Endothelial cell of umbilical vein (primary cell): Measurements from ENCODE around the gene CCNG2. TPM values are rescaled to one million over a fixed set of nuclear protein-coding genes. Genes with fewer than 3 reads are reported as not detected.

Experiments
- BruUV-seq: library from RNA; stranded (reverse); fragments of 400-500 nt; replicated peaks from 2 replicates; lab custom pipeline; 2021; lab: Mats Ljungman, UMichigan
- CTCF ChIA-PET: fragments of 300-600, 350-600 bp; sonication (Branson Sonifier 250); formaldehyde crosslinking; loops from one replicate; lab custom pipeline; 2021; ENCODE audit warnings: antibody characterized with exemption, inconsistent platforms; lab: Charles Lee
- POLR2A ChIA-PET: fragments of 300-600, 350-600 bp; sonication (Branson Sonifier 250); formaldehyde crosslinking; loops from one replicate; lab custom pipeline; 2021; ENCODE audit warnings: antibody characterized with exemption, inconsistent platforms; lab: Charles Lee
- DNase-seq: peaks from one replicate; pipeline ENCODE4 v3.0.0-alpha.2; 2011; ENCODE audit warnings: low read depth, low spot score
- FAIRE-seq: peaks from 2 replicates; lab custom pipeline; 2011; peaks lifted over from hg19 to GRCh38; lab: Jason Lieb, UNC
- H2AFZ ChIP-seq: 2 replicates; pipeline ENCODE4 v1.6.0; 2012; ENCODE audit warnings: low read depth, low read length, control low read depth, inconsistent platforms
- H3K27ac ChIP-seq: 2 replicates; pipeline ENCODE4 v1.5.1; 2011; ENCODE audit warnings: low read depth, mild to moderate bottlenecking, control low read depth, low read length, moderate library complexity; ENCODE audit not compliant: insufficient read depth
- H3K27me3 ChIP-seq, 2 experiments: 2 replicates each; pipeline versions ENCODE4 v1.6.0 to v1.6.1; 2011; ENCODE audit warnings: low read length in 2 of 2, mixed read lengths in 1 of 2; ENCODE audit not compliant: control insufficient read depth in 2 of 2, insufficient read depth in 2 of 2
- H3K36me3 ChIP-seq, 2 experiments: 2 replicates in 1 of 2; 3 replicates in 1 of 2; pipeline ENCODE4 v1.5.1; 2011; ENCODE audit warnings: low read length in 2 of 2, mild to moderate bottlenecking in 1 of 2, moderate library complexity in 1 of 2; ENCODE audit not compliant: control insufficient read depth in 2 of 2, insufficient read depth in 2 of 2; ENCODE audit errors: extremely low read depth in 1 of 2
- H3K4me1 ChIP-seq: 3 replicates; pipeline ENCODE4 v1.5.1; 2011; ENCODE audit warnings: mild to moderate bottlenecking, low read length; ENCODE audit not compliant: control insufficient read depth, insufficient read depth; ENCODE audit errors: extremely low read depth
- H3K4me2 ChIP-seq: 2 replicates; pipeline ENCODE4 v1.6.1; 2011; ENCODE audit warnings: low read length, control low read depth, mixed read lengths; ENCODE audit not compliant: insufficient read depth
- H3K4me3 ChIP-seq, 3 experiments: fragments of 200-600 bp in 1 of 3; sonication (generic), shearing (Covaris generic) in 1 of 3; replicated peaks in 1 of 3; 2 replicates each; pipeline ENCODE4 v1.5.1; 2011 to 2016; ENCODE audit warnings: control low read depth in 3 of 3, low read length in 3 of 3, mild to moderate bottlenecking in 2 of 3, inconsistent platforms in 1 of 3, low read depth in 1 of 3, moderate library complexity in 1 of 3; ENCODE audit not compliant: insufficient read depth in 1 of 3
- H3K79me2 ChIP-seq: 2 replicates; pipeline ENCODE4 v1.6.0; 2012; ENCODE audit warnings: low read length, inconsistent platforms; ENCODE audit not compliant: control insufficient read depth, insufficient read depth
- H3K9ac ChIP-seq: replicated peaks from 2 replicates; pipeline ENCODE3; 2011; ENCODE audit warnings: low read length, control low read depth; ENCODE audit not compliant: insufficient read depth; ENCODE audit errors: extremely low read depth
- H3K9me1 ChIP-seq: replicated peaks from 3 replicates; pipeline ENCODE4 v1.6.0; 2011; ENCODE audit warnings: mild to moderate bottlenecking, low read length; ENCODE audit not compliant: control insufficient read depth, insufficient read depth; ENCODE audit errors: extremely low read depth
- H3K9me3 ChIP-seq: replicated peaks from 2 replicates; pipeline ENCODE4 v1.5.1; 2012; ENCODE audit warnings: low read length, inconsistent platforms; ENCODE audit not compliant: control insufficient read depth, insufficient read depth
- H4K20me1 ChIP-seq: replicated peaks from 2 replicates; pipeline ENCODE3; 2011; ENCODE audit warnings: mild to moderate bottlenecking, low read length; ENCODE audit not compliant: control insufficient read depth, insufficient read depth; ENCODE audit errors: extremely low read depth
- CTCF ChIP-seq, 2 donors: IDR thresholded peaks; 1 replicate in 1 of 2; 2 replicates in 1 of 2; pipeline ENCODE4 v1.5.1; 2011; ENCODE audit warnings: low read length in 2 of 2, mild to moderate bottlenecking in 2 of 2, moderate library complexity in 2 of 2, control low read depth in 1 of 2, inconsistent platforms in 1 of 2, low read depth in 1 of 2; ENCODE audit not compliant: insufficient read depth in 1 of 2; ENCODE audit errors: extremely low read depth in 1 of 2
- EZH2 ChIP-seq: IDR thresholded peaks from 2 replicates; pipeline ENCODE4 v1.6.1; 2012; ENCODE audit warnings: borderline replicate concordance, low read depth, mild to moderate bottlenecking, moderate library complexity, low read length, inconsistent platforms; ENCODE audit not compliant: severe bottlenecking
- FOS ChIP-seq: IDR thresholded peaks from 2 replicates; pipeline ENCODE4 v1.6.1; 2011; ENCODE audit warnings: mild to moderate bottlenecking, low read length, moderate library complexity, borderline replicate concordance; ENCODE audit not compliant: insufficient read depth
- MAX ChIP-seq: IDR thresholded peaks from 2 replicates; pipeline ENCODE4 v1.6.1; 2011; ENCODE audit not compliant: insufficient read depth, insufficient read length
- POLR2AphosphoS5 ChIP-seq: IDR thresholded peaks from 2 replicates; pipeline ENCODE4 v1.6.1; 2012; ENCODE audit warnings: low read depth, mild to moderate bottlenecking, control low read depth, low read length, moderate library complexity; ENCODE audit not compliant: insufficient read depth
- dilution Hi-C: fragments of 300-500 bp; cut with MboI; formaldehyde crosslinking; loops from one replicate; pipeline ENCODE4 v1.15.0; 2019; ENCODE audit warnings: low sequenced_read_pairs; ENCODE audit not compliant: extremely low pct_ligation_motif_present
- intact Hi-C: fragments of 100-400 bp; cut with micrococcal nuclease; formaldehyde crosslinking; loops from one replicate; pipeline ENCODE4 v1.10.0; 2022
- polyA plus RNA-seq, 4 experiments: library from polyadenylated mRNA; depleted of rRNA in 3 of 4; stranded (reverse) in 3 of 4; unstranded in 1 of 4; fragments of >200 nt; gene quantifications; 2 replicates each; pipeline versions ENCODE4 v1.2.1 to v1.2.3, GENCODE V29; 2011 to 2012; ENCODE audit warnings: missing spikeins in 1 of 4
- total RNA-seq: library from RNA; stranded (reverse); gene quantifications from 2 replicates; pipeline ENCODE4 v1.2.3, GENCODE V29; 2021

Gene CCNG2
- total and polyA plus RNA-seq, 2 donors (not counting 3 experiments of a cell fraction or from before 2014, with no cell fraction given): 7.9 to 28.3 TPM

GRCh38 chr4:77203380-77204197 lies 46.6 kb downstream of the CCNG2 start:
- ChIA-PET CTCF (interaction anchor here (0.6 to 5.9 kb wide), 77 partner anchors 9 to 1003 kb away, joined by 3 to 171 read pairs (median 5); partner anchors contain the start of genes CCNI and SEPTIN11), POLR2A (interaction anchor here (0.6 kb wide), 1 partner anchor 147 kb away, joined by 3 read pairs; no protein-coding TSS in a partner anchor)
- no peaks in the 10 kb centered on the region for H3K79me2 ChIP-seq
- H3K4me3 ChIP-seq: no peak overlapping the region
- dilution Hi-C loops: no loop called here
- TF ChIP-seq EZH2 (no peak), POLR2AphosphoS5 (no peak), FOS (no peak), CTCF (IDR thresholded peaks at IDR 0.05; ENCODE audit: extremely low read depth in 1 of 2, insufficient read depth in 1 of 2, low read depth in 1 of 2, low read length in 2 of 2) (peak; percentile 70 to 77), MAX (no peak)
- peak; percentile 77 for DNase-seq
- no peaks in the 10 kb centered on the region for H4K20me1 ChIP-seq
- H3K27ac ChIP-seq: no peak overlapping the region
- no TSS peak for BruUV-seq
- peaks cover 58 to 63% of the 10 kb centered on the region in 2 experiments for H3K27me3 ChIP-seq
- no peaks in the 10 kb centered on the region for H3K9me1 ChIP-seq
- no peaks in the 10 kb centered on the region for H3K9me3 ChIP-seq
- peak; percentile 86 for FAIRE-seq
- no peaks in the 10 kb centered on the region for H3K36me3 ChIP-seq
- intact Hi-C loops: loop anchor here (1.0 to 5.0 kb wide), 8 partner anchors 45 to 692 kb away; no protein-coding TSS in a partner anchor
- H3K4me1 ChIP-seq: no peaks in the 10 kb centered on the region
- no peak overlapping the region for H3K4me2 ChIP-seq
- H3K9ac ChIP-seq: no peak overlapping the region
- no peak overlapping the region for H2AFZ ChIP-seq
